GM12892 (cell line): Measurements from ENCODE around the gene IL17RD.

Experiments used
- POLR2A ChIP-seq: IDR thresholded peaks from 2 replicates; pipeline ENCODE4 v1.6.1; 2011; ENCODE audit warnings: low read depth, low read length, control low read depth
- POLR2AphosphoS5 ChIP-seq: IDR thresholded peaks from 2 replicates; pipeline ENCODE4 v1.6.1; 2011; ENCODE audit warnings: low read depth, low read length, control low read depth
- TAF1 ChIP-seq: IDR thresholded peaks from 2 replicates; pipeline ENCODE4 v1.6.1; 2011; ENCODE audit warnings: low read depth, mild to moderate bottlenecking, control low read depth, low read length, borderline replicate concordance

DNA sequence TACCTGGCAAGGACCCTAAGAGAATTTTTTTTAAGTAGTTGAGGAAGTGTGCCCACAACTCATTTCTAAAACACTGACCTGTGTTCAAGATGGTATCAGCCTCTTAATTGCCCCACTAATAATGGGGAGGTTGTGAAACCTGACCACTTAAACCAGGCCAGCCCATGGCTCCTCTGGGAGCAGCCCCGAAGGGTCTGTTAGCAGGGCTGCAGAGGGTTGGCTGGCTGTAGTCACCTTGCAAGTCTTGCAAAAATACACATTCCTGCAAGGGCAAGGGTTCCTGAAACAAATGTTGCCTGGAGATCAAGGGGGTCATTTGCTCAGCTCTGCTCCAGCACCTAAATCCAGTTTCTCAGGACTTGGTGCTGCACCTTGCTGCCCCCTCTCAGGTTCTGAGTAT lies 3.2 kb downstream of the IL17RD start:
- TF ChIP-seq POLR2A, result no peak
- no peak for TF ChIP-seq POLR2AphosphoS5
- TF ChIP-seq TAF1, result no peak
